SK-N-SH (cell line): Measurements from ENCODE around the gene RGSL1. TPM values are rescaled to one million over a fixed set of nuclear protein-coding genes. Genes with fewer than 3 reads are reported as not detected.

ENCODE experiments used
- CTCF ChIA-PET: fragments of 300-600, 350-600 bp; formaldehyde crosslinking; extraction: SDS; loops from one replicate; lab custom pipeline; 2021; lab: Yijun Ruan, JAX
- POLR2A ChIA-PET: fragments of 350-600 bp; sonication (Branson Sonifier 250); formaldehyde crosslinking; extraction: SDS; loops from one replicate; lab custom pipeline; 2020; ENCODE audit warnings: antibody characterized with exemption, inconsistent platforms; lab: Yijun Ruan, JAX
- DNase-seq: peaks from one replicate; pipeline ENCODE4 v3.0.0; 2012
- H2AFZ ChIP-seq: fragments of 200-600 bp; sonication (generic); 2 replicates; pipeline ENCODE4 v1.8.1; 2016; ENCODE audit warnings: antibody characterized with exemption, mild to moderate bottlenecking, low read depth
- H3F3A ChIP-seq: fragments of 200-600 bp; sonication (generic); replicated peaks from 2 replicates; pipeline ENCODE3; 2016; ENCODE audit warnings: antibody characterized with exemption, mild to moderate bottlenecking; ENCODE audit not compliant: insufficient read depth
- H3K27ac ChIP-seq, 2 experiments: fragments of 200-500 bp in 1 of 2; fragments of 200-600 bp in 1 of 2; sonication (Bioruptor generic) in 1 of 2; sonication (generic), shearing (Covaris generic) in 1 of 2; 2 replicates each; pipeline versions ENCODE4 v1.5.1 to v1.6.1; 2014 to 2016; ENCODE audit warnings: low read depth in 2 of 2, inconsistent platforms in 1 of 2, low read length in 1 of 2, mild to moderate bottlenecking in 1 of 2, mixed read lengths in 1 of 2
- H3K27me3 ChIP-seq: fragments of 200-600 bp; sonication (generic), shearing (Covaris generic); 2 replicates; pipeline ENCODE4 v1.6.1; 2016; ENCODE audit warnings: mixed run types; ENCODE audit not compliant: insufficient read depth
- H3K36me3 ChIP-seq, 2 experiments: fragments of 200-500 bp in 1 of 2; fragments of 200-600 bp in 1 of 2; sonication (Bioruptor generic) in 1 of 2; sonication (generic) in 1 of 2; replicated peaks in 1 of 2; 2 replicates each; pipeline versions ENCODE3 to v1.5.1; 2014 to 2016; ENCODE audit warnings: low read length in 1 of 2, mild to moderate bottlenecking in 1 of 2; ENCODE audit not compliant: insufficient read depth in 2 of 2, control insufficient read depth in 1 of 2
- H3K4me1 ChIP-seq, 2 experiments: fragments of 200-500 bp in 1 of 2; fragments of 200-600 bp in 1 of 2; sonication (Bioruptor generic) in 1 of 2; sonication (generic), shearing (Covaris generic) in 1 of 2; 2 replicates each; pipeline versions ENCODE4 v1.5.1 to v1.6.1; 2014 to 2016; ENCODE audit warnings: low read depth in 1 of 2, low read length in 1 of 2, mixed run types in 1 of 2; ENCODE audit not compliant: insufficient read depth in 2 of 2, control insufficient read depth in 1 of 2
- H3K4me2 ChIP-seq: fragments of 200-600 bp; sonication (generic), shearing (Covaris generic); 2 replicates; pipeline ENCODE4 v1.6.1; 2017; ENCODE audit warnings: mixed run types
- H3K4me3 ChIP-seq, 2 experiments: fragments of 200-500 bp in 1 of 2; fragments of 200-600 bp in 1 of 2; sonication (Bioruptor generic) in 1 of 2; sonication (generic), shearing (Covaris generic) in 1 of 2; 2 replicates each; pipeline versions ENCODE4 v1.5.1 to v1.8.1; 2014 to 2016; ENCODE audit warnings: low read depth in 2 of 2, inconsistent platforms in 1 of 2, low read length in 1 of 2, mild to moderate bottlenecking in 1 of 2, mixed read lengths in 1 of 2, moderate library complexity in 1 of 2
- H3K79me2 ChIP-seq: fragments of 200-600 bp; sonication (generic); 2 replicates; pipeline ENCODE4 v1.8.1; 2017; ENCODE audit warnings: mild to moderate bottlenecking; ENCODE audit not compliant: insufficient read depth
- H3K9ac ChIP-seq: fragments of 200-600 bp; sonication (generic); 2 replicates; pipeline ENCODE4 v1.6.1; 2017; ENCODE audit warnings: mixed run types
- H3K9me2 ChIP-seq: fragments of 200-600 bp; sonication (generic); 2 replicates; pipeline ENCODE4 v1.6.1; 2017; ENCODE audit warnings: mixed run types
- H3K9me3 ChIP-seq: fragments of 200-600 bp; sonication (generic); 2 replicates; pipeline ENCODE4 v1.6.1; 2017; ENCODE audit warnings: mixed run types, mild to moderate bottlenecking, moderate library complexity
- H4K20me1 ChIP-seq: fragments of 200-600 bp; sonication (generic); 2 replicates; pipeline ENCODE4 v1.6.1; 2017; ENCODE audit warnings: mild to moderate bottlenecking, mixed run types; ENCODE audit not compliant: insufficient read depth
- ELF1 ChIP-seq: IDR thresholded peaks from 2 replicates; pipeline ENCODE4 v1.4.0; 2012
- EP300 ChIP-seq, 2 experiments: IDR thresholded peaks; 2 replicates each; pipeline versions ENCODE4 v1.4.0 to v1.6.1; 2012; ENCODE audit warnings: borderline replicate concordance in 1 of 2, low read depth in 1 of 2, low read length in 1 of 2
- GATA2 ChIP-seq: sonication (generic); formaldehyde crosslinking; IDR thresholded peaks from 2 replicates; pipeline ENCODE4 v1.5.0; 2020; ENCODE audit warnings: mild to moderate bottlenecking, missing genetic modification reagents
- JUND ChIP-seq: IDR thresholded peaks from 2 replicates; pipeline ENCODE4 v1.4.0; 2012
- NRF1 ChIP-seq: IDR thresholded peaks from 2 replicates; pipeline ENCODE4 v1.6.1; 2012; ENCODE audit warnings: low read depth, mild to moderate bottlenecking, low read length
- SIN3A ChIP-seq: IDR thresholded peaks from 2 replicates; pipeline ENCODE4 v1.6.1; 2012; ENCODE audit warnings: low read depth, mild to moderate bottlenecking, low read length, moderate library complexity, borderline replicate concordance
- TCF12 ChIP-seq: IDR thresholded peaks from 2 replicates; pipeline ENCODE4 v1.4.0; 2012
- USF2 ChIP-seq: fragments of 150-350 bp; IDR thresholded peaks from 2 replicates; pipeline ENCODE4 v1.6.1; 2017; ENCODE audit warnings: antibody characterized with exemption, low read length, low read depth, borderline replicate concordance
- YY1 ChIP-seq: IDR thresholded peaks from 2 replicates; pipeline ENCODE4 v1.4.0; 2012; ENCODE audit warnings: low read depth, mild to moderate bottlenecking
- WGBS: methylation state at CpG from one replicate; pipeline ENCODE4 v1.1.6; 2017; ENCODE audit warnings: low lambda C conversion rate; 5-methylcytosine and 5-hydroxymethylcytosine counted together
- polyA plus RNA-seq, 3 experiments: library from polyadenylated mRNA; depleted of rRNA; stranded (reverse); fragments of >200 nt; gene quantifications; 2 replicates each; pipeline ENCODE4 v1.2.3, GENCODE V29; 2012
- TF ChIP-seq, protein P1 (sequence below): IDR thresholded peaks from 2 replicates; pipeline ENCODE4; 2012

The RGSL1 gene
- polyA plus RNA-seq, 1 of the 3 experiments (the other 2 are of a cell fraction), result not detected

- Histone ChIP-seq H3K4me2 (no peak overlapping the region), H2AFZ (no peak overlapping the region), H3K4me1 (no peaks in the 10 kb centered on the region), H3K4me3 (no peak overlapping the region), H3K9ac (no peak overlapping the region), H3K27ac (no peak overlapping the region), H4K20me1 (no peaks in the 10 kb centered on the region), H3F3A (no peaks in the 10 kb centered on the region), H3K79me2 (no peaks in the 10 kb centered on the region), H3K9me3 (no peaks in the 10 kb centered on the region), H3K9me2 (no peaks in the 10 kb centered on the region), H3K36me3 (no peaks in the 10 kb centered on the region), H3K27me3 (no peaks in the 10 kb centered on the region)
- DNase-seq, result no peak
- 46% methylated on average over 4 of the region's 4 CpGs for WGBS
- TF ChIP-seq EP300 (IDR thresholded peaks at IDR 0.05; ENCODE audit: borderline replicate concordance in 1 of 2, low read depth in 1 of 2, low read length in 1 of 2) (no peak), NRF1 (no peak), USF2 (no peak), JUND (no peak), SIN3A (no peak), YY1 (no peak)
- CTCF ChIA-PET, result interaction anchor here (1.0 kb wide), 1 partner anchor 13 kb away, joined by 3 read pairs; no protein-coding TSS in a partner anchor
- POLR2A ChIA-PET, result no interaction called here
Observed at GRCh38 chr1:182410138-182410537, 39.8 kb upstream of the RGSL1 start.

GRCh38 chr1:182410620-182411273 lies 39.2 kb upstream of the RGSL1 start:
- H3K27ac ChIP-seq, result no peak overlapping the region
- no peaks in the 10 kb centered on the region for H3K36me3 ChIP-seq
- no peak overlapping the region for H3K4me3 ChIP-seq
- TF ChIP-seq ELF1, result no peak
- TF ChIP-seq TCF12, result no peak
- H3K27me3 ChIP-seq, result no peaks in the 10 kb centered on the region
- no peaks in the 10 kb centered on the region for H3K79me2 ChIP-seq
- DNase-seq, result no peak
- H3K4me1 ChIP-seq, result no peaks in the 10 kb centered on the region
- no peaks in the 10 kb centered on the region for H4K20me1 ChIP-seq
- no peak overlapping the region for H3K9ac ChIP-seq
- H3K9me3 ChIP-seq, result no peaks in the 10 kb centered on the region
- CTCF ChIA-PET, result interaction anchor here (1.0 kb wide), 2 partner anchors 14 to 326 kb away, joined by 3 read pairs; no protein-coding TSS in a partner anchor
- no peak overlapping the region for H3K4me2 ChIP-seq
- 36% methylated on average over 1 of the region's 1 CpG for WGBS
- H2AFZ ChIP-seq, result no peak overlapping the region
- no peaks in the 10 kb centered on the region for H3F3A ChIP-seq
- POLR2A ChIA-PET, result no interaction called here
- no peaks in the 10 kb centered on the region for H3K9me2 ChIP-seq

DNA sequence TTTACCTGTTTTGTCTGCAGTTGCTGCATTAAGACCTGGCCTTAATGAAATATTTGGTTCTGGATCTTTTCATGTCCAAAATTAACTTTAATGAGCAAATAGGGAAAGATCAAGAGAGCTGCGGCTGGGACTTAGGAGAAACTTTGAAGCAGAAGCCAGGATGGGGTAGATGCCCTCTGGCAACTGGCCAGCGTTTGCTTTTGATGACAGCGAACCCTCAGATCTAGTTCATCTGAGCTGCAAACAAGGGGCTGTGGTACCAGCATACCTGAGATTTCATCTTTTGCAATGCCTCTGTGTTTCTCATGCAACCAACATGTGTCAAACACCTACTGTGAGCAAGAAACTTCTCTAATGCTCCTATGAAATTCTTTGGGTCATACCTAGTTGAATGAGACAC lies 36.5 kb upstream of the RGSL1 start:
- Histone ChIP-seq H3K4me2 (no peak overlapping the region), H3K4me1 (no peaks in the 10 kb centered on the region), H3K9ac (no peak overlapping the region), H3K36me3 (no peaks in the 10 kb centered on the region), H3K27me3 (no peaks in the 10 kb centered on the region; the same call in 1 of the 2 replicates)
- no peak for DNase-seq
- TF ChIP-seq GATA2, result no peak
- TF ChIP-seq, protein P1, sequence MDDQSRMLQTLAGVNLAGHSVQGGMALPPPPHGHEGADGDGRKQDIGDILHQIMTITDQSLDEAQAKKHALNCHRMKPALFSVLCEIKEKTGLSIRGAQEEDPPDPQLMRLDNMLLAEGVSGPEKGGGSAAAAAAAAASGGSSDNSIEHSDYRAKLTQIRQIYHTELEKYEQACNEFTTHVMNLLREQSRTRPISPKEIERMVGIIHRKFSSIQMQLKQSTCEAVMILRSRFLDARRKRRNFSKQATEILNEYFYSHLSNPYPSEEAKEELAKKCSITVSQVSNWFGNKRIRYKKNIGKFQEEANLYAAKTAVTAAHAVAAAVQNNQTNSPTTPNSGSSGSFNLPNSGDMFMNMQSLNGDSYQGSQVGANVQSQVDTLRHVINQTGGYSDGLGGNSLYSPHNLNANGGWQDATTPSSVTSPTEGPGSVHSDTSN, result no peak
- TF ChIP-seq, all 33 proteins: peak for 0
- H3K9me2 ChIP-seq, result no peaks in the 10 kb centered on the region
- no peak overlapping the region for H2AFZ ChIP-seq
- H3K4me3 ChIP-seq, result no peak overlapping the region
- no peak overlapping the region for H3K27ac ChIP-seq
- ChIA-PET POLR2A (no interaction called here), CTCF (interaction anchor here (1.4 kb wide), 1 partner anchor 271 kb away, joined by 4 read pairs; no protein-coding TSS in a partner anchor)
- no peaks in the 10 kb centered on the region for H3K79me2 ChIP-seq
- WGBS, result 39% methylated on average over 3 of the region's 3 CpGs
- H4K20me1 ChIP-seq, result no peaks in the 10 kb centered on the region
- no peaks in the 10 kb centered on the region for H3K9me3 ChIP-seq
- H3F3A ChIP-seq, result no peaks in the 10 kb centered on the region
